GM12873 (cell line): ENCODE measurements around the gene DHX32.

Experiments
- TF ChIP-seq, protein P1 (sequence below): IDR thresholded peaks from 2 replicates; pipeline ENCODE4 v1.5.1; 2012; ENCODE audit warnings: low read depth, mild to moderate bottlenecking, moderate library complexity, low read length, control low read depth; ENCODE audit not compliant: insufficient read depth; ENCODE audit errors: missing control alignments

The DHX32 gene

DNA sequence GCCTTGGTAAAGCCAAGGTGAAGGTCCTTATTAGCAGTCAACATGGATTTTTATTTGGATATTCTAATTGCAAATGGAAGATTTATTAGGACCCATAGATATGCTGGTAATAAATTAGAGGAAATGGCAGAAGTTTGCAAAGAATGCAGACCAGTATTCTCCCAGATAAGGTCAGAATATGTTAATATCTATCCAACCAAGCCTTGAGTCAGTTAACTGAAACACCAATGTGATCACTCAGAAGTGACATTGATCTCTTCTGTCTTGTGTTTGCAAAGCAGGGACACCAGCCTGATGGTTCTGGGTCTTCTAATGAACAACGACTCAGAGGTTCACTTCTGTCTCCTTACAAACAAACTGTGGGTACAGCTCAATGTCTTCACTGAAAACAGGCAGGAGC is 79.5 kb downstream of the DHX32 start:
- TF ChIP-seq, protein P1, sequence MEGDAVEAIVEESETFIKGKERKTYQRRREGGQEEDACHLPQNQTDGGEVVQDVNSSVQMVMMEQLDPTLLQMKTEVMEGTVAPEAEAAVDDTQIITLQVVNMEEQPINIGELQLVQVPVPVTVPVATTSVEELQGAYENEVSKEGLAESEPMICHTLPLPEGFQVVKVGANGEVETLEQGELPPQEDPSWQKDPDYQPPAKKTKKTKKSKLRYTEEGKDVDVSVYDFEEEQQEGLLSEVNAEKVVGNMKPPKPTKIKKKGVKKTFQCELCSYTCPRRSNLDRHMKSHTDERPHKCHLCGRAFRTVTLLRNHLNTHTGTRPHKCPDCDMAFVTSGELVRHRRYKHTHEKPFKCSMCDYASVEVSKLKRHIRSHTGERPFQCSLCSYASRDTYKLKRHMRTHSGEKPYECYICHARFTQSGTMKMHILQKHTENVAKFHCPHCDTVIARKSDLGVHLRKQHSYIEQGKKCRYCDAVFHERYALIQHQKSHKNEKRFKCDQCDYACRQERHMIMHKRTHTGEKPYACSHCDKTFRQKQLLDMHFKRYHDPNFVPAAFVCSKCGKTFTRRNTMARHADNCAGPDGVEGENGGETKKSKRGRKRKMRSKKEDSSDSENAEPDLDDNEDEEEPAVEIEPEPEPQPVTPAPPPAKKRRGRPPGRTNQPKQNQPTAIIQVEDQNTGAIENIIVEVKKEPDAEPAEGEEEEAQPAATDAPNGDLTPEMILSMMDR: no peak

DNA sequence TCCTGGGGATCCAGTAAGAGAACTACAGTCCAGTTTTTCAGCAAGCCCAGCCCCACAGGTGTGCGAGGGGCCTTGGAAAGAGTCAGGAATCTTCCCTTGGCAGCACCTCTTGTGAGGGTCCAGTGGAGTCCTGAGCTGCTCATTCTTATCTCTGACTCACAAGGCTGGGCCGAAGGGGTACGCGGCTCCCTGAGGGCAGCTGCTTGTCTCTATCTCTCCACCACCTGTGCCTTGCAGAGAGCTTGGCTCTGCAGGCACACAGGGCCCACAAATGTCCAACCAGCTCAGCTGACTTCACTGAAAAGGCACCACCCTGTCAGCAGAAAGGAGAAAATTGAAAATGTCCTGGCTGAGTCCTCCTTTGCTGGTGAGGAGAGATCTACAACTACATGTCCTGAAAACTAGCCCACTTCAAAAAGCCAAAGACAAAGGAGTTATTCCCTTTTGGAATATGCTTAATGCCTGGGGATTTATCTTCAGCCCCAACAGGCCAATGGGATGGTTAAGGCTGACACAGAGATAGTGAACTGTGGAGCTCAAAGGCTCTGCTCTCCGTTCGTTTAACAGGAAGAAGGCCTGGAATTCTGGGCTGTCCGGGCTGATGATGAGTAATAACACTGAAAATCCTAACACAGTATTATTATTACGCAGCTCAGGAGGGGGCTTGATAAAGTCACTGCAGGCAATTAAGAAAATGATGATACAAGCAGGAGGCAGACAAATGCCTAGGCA is 81.5 kb downstream of the DHX32 start:
- TF ChIP-seq, protein P1: no peak

DNA sequence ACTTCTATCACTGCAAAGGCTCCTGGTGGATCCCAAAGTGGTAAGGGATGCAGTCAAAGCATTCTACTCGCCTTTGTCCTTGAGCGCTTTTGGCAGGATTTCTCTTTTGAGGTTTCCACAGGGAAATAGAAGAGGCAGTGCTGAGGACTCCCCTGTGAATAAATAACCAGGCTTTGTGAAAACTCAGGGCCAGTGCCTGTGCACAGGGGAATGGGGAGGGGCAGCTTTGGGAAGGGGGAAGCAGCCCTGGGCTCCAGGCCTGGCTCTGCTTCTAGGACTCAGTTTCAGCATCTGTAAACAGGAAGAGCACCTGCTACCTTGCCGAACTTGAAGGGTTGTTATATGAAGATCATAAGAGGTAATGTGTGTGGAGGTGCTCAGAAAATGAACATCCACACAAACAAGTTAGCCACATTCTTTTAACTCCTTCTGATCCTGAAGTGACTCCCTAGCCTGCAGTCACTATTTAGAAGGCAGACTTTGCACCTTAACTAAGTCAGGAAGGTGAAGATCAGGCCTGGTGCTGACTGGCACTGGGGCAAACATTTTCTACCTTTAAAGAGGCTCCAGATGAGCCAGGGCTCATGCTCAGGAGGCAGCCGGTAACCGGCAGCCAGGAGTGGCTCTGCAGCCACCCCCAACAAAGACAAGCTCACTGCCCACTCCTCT is 83.0 kb downstream of the DHX32 start:
- TF ChIP-seq, protein P1: no peak

DNA sequence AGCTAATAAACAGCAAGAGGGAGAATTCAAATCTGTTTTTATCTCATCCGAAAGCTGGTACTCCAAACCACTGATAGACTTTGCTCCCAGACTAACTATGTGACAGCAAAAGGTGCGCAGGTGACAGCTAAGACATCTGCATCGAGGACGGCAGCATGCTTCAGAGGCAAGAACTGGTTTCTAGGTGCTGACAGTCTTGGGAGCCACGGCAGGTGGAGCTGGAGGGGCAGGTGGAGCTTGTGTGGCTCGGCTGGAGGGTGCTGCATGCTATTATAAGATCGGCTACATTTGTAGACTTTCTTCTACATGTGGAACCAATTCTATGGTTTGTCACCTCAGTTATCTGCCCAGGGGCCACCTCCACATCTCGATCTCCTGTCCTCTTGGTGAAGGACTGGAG is 83.7 kb downstream of the DHX32 start:
- TF ChIP-seq, protein P1: no peak

DNA sequence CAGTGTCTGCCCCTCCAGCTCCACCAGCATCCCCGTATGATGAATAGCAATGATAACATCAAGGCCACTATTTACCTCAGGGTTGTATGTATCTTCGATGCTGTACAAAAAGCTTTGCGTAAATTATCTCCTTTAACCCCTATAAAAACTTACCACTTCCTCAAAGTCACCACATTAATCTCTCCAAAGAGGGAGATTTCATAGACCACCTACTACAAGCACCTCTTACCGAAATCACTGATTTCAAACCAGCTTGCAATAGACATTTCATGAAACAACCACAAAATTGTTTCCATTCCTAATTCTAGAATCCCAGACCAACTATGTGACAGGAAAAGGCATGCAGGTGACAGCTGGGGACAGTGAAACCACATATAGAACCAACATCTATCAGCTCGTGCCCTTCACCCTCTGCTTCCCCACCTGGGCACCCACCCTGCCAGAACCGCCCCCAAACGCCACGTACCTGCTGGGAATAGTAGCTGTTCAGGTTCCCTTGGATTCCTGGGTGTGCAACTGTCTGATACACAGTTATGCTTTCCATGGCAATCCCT is 85.4 kb downstream of the DHX32 start:
- TF ChIP-seq, protein P1: no peak

DNA sequence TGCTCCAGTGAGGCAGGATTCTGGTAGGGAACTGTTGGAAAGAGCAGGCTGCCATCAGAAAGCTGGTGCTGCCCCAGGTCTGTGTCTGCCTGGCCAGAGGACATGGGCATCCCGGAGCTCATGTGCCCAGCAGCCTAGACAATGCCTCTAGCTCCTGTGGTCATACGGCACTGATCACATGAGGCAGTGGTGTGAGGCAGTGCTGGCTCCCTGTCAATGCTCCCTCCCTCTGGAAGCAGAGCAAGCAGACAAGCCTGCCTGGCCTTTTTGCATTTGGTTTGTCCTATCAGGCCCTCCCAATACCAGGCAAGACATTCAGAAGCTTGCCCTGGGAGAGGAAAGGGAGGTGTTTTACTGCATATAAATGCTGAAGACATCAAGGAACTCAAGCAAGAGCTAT is 86.0 kb downstream of the DHX32 start:
- TF ChIP-seq, protein P1: no peak
